HG02642 (cell line): Measurements from ENCODE around the gene WWC2.

Source experiments
- ATAC-seq: cut with Tn5 transposase; IDR thresholded peaks from one replicate; pipeline ENCODE4 v1.9.1; 2021; ENCODE audit warnings: mild to moderate bottlenecking; ENCODE audit not compliant: unreplicated experiment, poor library complexity

Gene WWC2

DNA sequence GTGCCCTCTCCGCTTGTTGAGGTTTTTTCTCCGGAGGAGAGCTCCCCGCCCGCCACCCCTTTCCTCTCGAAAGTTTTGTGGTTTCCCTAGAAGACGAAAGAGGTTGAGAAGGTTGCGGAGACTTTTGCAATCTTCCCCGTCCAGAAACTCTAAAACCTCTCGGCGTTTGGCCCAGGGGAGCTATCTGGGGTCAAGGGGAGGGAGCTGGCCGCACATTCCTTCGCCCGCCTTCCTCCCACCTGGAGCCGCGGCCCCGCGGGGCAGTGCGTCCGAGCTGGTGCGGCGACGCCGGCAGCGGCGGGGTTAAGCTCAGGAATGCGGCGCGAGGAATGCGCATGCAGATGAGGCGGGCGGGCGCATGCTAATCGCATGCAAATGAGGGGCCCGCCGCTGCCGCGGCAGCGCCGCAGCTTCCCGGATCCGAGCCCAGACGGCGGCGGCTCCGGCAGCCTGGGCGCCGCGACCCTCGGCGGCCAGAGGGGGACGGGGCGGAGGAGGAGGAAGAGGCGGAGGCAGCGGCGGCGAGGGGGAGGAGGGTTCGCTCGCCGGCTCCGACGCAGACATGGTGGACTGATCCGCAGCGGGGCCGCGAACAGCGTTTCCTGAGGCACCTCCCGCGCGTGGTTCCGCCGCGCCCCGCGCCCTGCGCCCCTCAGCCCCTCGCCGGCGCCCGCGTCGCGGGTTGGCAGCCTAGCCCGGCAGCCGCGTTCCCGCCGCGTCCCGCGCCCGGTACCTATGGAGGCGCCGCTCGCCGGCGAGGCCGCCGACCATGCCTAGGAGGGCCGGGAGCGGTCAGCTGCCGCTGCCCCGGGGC lies at the start of gene WWC2:
WWC2 (plus strand) TSS at position 535 of the 814 bp plus-strand sequence; CDS start at position 770, 235 bp downstream.
- ATAC-seq = peak; percentile 81

DNA sequence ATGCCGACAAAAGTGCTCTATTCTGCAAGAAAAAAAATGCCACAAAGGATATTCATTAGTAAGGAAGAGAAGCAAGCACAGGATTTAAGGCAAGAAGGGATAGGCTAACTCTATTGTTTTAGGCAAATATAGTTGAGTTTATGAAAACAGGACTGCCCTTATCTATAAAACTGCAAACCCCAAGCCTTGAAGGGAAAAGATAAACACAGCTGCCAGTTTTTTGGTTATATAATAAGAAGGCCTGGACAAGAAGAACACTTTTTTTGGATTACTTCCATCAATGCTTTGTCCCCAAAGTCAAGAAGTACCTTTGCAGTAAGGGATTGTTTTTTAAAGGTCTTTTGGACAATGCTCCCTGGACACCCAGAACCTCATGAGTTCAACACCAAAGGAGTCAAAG lies 45.4 kb upstream of the WWC2 start:
- no peak for ATAC-seq

- ATAC-seq = no peak
Measured at GRCh38 chr4:183057255-183057654, 41.8 kb upstream of the WWC2 start.

DNA sequence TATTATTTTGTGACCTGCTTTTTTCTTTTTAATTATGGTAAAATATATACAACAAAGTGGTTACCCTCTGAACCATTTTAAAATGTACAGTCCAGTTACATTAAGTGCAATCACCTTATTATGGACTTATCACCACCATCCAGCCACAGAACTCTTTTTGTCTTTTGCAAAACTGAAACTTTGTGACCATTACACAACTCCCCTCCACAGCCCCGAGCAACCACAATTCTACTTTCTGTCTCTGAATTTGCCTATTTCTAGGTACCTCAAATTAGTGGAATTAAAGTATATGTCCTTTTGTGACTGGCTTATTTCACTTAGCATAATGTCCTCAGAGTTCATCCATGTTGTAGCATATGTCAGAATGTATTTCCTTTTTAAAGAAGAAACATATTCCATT lies 39.3 kb upstream of the WWC2 start:
- no peak for ATAC-seq

DNA sequence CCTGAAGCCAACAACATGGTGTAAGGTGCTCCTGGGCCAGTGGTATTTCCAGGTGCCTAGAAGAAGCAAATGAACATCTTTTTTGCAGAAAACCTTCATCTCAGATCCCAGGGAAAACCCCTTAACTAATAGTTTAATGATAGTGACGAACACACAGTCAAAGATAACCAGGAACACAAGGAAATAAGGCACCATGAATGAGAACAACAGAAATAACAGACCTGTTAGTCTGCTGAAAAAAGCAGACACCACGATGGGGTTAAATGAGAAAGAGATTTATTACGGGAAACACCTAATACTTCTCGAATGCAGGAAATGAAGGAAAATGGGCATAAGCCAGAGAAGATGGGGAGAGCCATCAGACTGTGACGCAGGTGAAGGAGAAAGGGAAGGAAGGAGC lies 30.6 kb upstream of the WWC2 start:
- ATAC-seq = no peak

DNA sequence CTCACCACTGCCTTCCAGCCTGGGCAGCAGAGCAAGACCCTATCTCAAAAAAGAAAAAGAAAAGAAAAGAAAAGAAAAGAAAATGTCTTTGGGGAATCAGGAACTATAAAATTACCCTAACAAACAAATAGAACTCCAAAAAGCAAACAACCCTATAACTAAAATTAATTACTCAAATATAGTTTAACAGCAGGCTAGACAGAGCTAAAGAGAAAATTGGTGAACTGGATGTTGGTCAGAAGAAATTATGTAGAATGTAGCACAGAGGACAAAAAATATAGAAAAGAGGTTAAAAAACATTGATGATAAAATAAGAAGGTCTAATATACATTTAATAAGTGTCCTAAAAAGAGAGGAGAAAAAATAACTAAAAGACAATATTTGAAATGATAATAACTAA lies 27.8 kb upstream of the WWC2 start:
- ATAC-seq = no peak

DNA sequence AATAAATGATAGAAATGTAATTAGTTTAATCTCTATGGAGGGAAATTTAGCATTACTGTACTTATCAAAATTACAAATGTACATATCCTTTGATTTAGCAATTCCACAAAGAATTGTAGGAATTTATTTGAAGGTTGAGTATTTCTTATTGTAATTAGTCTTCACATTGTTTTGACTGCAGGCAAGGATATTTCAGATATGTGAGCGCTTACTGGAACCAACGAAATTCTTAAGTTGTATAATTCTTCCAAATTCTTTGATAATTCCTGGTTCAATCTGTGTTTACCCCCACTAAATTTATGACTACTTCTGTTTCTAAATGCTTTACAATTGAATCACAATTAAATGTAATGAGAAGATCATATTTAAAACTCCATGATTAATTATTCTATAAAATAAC lies 26.9 kb upstream of the WWC2 start:
- ATAC-seq = no peak

- ATAC-seq = no peak
Measured at GRCh38 chr4:183073838-183074145, 25.3 kb upstream of the WWC2 start.

DNA sequence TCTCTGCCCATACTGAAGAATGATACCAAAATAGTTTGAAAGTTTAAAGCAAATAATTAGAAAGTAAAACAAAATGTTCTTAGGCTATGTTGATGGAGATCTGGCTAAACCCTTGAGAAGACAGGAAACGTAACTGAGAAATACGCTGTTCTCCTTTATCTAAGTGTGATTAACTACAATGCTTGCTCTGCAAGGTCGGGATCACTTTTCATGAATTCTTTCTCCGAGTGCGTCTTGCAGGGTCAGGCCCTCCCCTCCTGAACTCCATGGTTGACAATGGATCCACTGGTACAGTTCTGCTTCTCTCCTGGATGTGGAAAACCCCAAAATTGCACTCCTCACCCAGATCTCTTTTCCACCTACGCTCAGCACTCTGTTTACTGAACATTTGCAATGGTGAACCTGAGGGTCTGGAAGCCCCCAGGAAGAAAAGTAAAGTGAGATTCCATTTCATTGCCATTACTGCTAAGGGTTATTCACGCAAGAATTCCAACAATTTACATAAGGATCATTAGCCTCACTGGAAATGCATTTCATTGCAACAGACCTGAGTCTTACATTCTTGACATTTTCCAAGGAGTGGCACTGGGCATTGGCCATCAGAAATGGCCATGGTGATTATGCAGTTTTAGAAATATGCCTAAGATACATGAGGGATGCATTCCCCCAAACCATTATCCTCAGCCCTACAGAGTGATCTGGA lies 24.6 kb upstream of the WWC2 start:
- no peak for ATAC-seq

DNA sequence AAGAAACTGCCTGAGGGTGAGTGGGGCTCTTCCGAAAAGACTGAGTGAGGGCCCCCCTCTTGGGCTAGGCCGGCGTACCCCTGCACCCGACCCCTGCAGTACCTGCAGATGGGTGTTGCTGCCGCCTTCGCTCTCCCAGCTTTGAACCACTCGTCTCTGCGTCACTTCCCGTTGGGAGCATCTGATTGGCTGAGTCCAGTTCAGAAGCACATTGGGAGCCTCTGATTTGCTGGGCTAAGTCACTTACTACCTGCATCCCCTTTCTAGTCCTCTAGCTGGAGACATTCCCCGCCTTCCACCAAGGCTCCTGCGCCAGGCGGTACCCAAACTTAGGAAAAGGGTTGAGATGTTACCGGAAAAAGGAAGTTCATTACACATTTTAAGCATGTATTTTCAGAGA lies 20.4 kb upstream of the WWC2 start:
- no peak for ATAC-seq

- no peak for ATAC-seq
Measured at GRCh38 chr4:183080372-183081115, 18.5 kb upstream of the WWC2 start.

DNA sequence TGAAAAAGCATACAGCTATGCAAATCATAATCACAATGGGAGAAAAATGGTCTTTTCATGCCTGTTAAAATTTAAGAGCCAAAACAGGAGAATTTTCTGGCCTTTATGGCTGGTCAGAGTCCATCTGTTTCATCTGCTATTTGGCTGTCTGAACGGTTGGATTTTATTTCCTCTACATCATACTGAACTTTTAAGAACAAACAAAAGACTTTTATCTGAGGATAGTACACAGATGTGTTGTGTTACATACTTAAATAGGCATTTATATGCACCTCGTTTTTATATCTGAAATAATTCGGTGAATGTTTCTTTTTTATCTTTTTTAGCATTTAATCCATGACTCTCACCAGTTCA lies 18.0 kb upstream of the WWC2 start:
- no peak for ATAC-seq

GRCh38 chr4:183082053-183082452 lies 17.0 kb upstream of the WWC2 start:
- ATAC-seq = no peak

DNA sequence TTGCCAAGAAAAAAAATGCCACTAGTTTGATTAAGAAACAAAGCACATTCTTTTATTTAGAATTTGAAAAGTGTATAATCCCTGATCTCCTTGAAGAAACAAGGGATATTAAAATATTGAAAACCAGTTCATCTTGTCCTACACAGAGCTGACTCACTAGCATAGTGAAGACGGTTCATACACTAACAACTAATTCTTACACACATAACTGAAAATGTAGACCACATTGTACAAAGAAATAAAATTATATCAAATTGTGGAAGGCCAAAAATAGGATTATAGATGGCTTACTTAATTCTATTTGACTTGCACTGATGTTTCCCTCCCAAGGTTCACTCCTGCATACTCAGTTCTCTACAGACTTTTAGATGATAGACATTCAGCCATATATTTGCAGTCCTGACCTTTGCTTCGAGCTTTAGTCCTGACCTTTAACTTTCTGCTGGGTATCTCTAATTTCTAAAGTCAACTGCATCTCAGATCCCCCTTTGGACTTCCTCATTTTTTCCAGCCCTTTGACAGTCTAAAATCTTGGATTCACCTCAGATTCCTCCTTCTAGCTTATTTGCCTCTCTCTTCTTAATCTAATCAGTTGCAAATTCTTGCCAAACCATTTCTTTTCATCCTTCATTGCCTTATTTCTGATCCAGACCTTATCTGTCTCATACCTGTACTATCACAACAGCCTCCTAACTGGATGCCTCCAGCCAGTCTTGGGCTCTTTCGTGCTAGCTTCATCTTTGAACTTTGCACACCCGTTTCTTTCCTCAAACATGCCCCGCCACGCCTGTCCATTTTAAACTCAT lies 4.5 kb upstream of the WWC2 start:
- no peak for ATAC-seq

DNA sequence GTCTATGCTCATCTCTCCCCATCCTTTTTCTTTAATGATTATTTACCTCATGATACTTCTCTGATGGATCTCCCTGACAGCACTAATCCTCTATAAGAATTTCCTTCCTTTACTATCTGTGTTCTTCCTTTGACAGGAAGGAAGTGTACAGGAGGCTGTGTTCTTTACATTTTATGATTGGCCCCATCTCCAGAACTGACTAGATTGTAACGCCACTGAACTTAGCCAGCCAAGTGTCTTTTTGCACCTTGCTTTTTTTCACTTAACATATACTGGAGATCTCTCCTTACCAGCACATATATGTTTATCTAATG lies 3.9 kb upstream of the WWC2 start:
- no peak for ATAC-seq

GRCh38 chr4:183096276-183096965 lies 2.6 kb upstream of the WWC2 start:
- ATAC-seq = no peak

GRCh38 chr4:183097231-183098018 lies 1.6 kb upstream of the WWC2 start:
- no peak for ATAC-seq

DNA sequence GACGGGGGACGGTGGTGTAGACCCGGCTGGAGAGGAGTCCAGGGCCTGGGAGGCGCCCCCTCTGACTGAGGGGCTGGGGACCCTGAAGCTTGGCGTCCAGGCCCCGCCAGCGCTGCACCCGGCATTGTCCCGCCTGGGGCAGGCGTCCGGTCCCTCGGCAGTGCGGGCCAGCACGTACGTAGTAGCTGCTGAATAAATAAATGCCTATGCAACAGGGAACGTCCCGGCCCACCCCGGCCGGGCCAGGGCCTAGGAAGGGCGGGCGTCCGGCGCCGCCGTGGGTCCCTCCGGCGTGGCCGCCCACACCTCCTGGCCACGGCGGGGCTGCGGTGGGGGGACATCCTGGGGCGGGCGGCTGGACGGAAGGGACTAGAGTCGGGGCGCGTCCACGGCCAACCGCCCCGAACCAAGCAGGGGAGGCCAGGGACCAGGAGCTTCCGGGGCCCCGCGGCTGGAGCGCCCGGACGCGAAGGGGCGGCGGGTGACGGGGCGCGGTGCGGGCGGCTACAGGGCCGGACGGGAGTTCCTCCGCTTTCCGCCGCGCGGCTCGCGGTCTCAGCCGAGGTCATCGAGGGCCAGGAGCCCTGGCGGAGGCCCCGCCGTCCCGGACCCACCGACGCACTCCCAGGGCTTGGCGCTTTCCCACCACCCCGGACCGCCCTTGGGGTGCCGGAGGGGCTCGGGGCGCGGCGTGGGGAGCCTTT lies 886 bp upstream of the WWC2 start:
- ATAC-seq = peak; percentile 40
